NT2/D1 (cell line): Measurements from ENCODE around the gene USO1.

Experiments used
- SUZ12 ChIP-seq: IDR thresholded peaks from 2 replicates; pipeline ENCODE4 v1.6.1; 2011; ENCODE audit not compliant: insufficient read length, insufficient read depth; ENCODE audit errors: extremely low read depth
- YY1 ChIP-seq: IDR thresholded peaks from 2 replicates; pipeline ENCODE4 v1.6.1; 2011; ENCODE audit not compliant: insufficient read length, insufficient read depth
- ZNF274 ChIP-seq: IDR thresholded peaks from 2 replicates; pipeline ENCODE4 v1.6.1; 2011; ENCODE audit warnings: mild to moderate bottlenecking, low read depth, low read length

DNA sequence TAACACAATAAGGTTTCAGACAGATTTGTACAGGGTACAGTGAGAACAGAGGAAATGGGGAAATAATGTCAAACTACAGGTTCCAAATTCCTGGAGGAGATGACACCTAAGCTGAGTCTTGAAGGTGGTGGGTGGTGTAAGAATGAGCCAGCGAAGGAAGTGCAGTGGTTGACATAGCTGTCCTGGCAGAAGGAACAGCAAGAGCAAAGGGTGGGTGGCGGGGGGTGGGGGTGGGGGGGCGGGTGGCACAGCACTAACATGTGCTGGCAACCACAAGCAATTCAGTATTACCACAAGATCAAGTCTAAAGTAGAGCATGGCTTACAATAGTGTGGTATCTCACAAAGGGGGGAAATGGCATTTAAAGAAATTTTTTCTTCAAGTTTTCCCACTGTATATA lies 38.0 kb upstream of the USO1 start:
- no peak for TF ChIP-seq ZNF274
- TF ChIP-seq SUZ12, result no peak
- TF ChIP-seq YY1, result no peak
